Measurements from ENCODE around the gene BNC1.
A peak's percentile ranks its signal among the peaks of the same experiment; 100 is the strongest.

The BNC1 gene

GRCh38 chr15:83284559-83285283 lies at the start of gene BNC1:
BNC1 (minus strand) TSS chr15:83284664; CDS start chr15:83284628, 36 bp downstream.
- no peak for DNase-seq (ENCODE audit: low read depth)

- DNase-seq (ENCODE audit: low read depth), result no peak
These were observed 42.6 kb upstream of the BNC1 start for GRCh38 chr15:83327041-83327440.

GRCh38 chr15:83324799-83325198 lies 40.3 kb upstream of the BNC1 start:
- no peak for DNase-seq (ENCODE audit: low read depth)

GRCh38 chr15:83323296-83323711 lies 38.8 kb upstream of the BNC1 start:
- peak; percentile 91 for DNase-seq (ENCODE audit: low read depth)

- DNase-seq (ENCODE audit: low read depth), result no peak
These were observed 38.2 kb upstream of the BNC1 start for GRCh38 chr15:83322691-83323090.

- no peak for DNase-seq (ENCODE audit: low read depth)
These were observed 37.6 kb upstream of the BNC1 start for GRCh38 chr15:83322061-83322460.

- DNase-seq (ENCODE audit: low read depth), result peak; percentile 7
These were observed 36.4 kb upstream of the BNC1 start for GRCh38 chr15:83320844-83321243.

GRCh38 chr15:83320404-83320803 lies 35.9 kb upstream of the BNC1 start:
- peak; percentile 37 for DNase-seq (ENCODE audit: low read depth)

GRCh38 chr15:83319771-83320170 lies 35.3 kb upstream of the BNC1 start:
- DNase-seq (ENCODE audit: low read depth), result no peak

- no peak for DNase-seq (ENCODE audit: low read depth)
These were observed 34.5 kb upstream of the BNC1 start for GRCh38 chr15:83318861-83319415.

GRCh38 chr15:83318036-83318435 lies 33.6 kb upstream of the BNC1 start:
- DNase-seq (ENCODE audit: low read depth), result no peak

GRCh38 chr15:83312071-83312470 lies 27.6 kb upstream of the BNC1 start:
- no peak for DNase-seq (ENCODE audit: low read depth)

GRCh38 chr15:83310521-83311456 lies 26.3 kb upstream of the BNC1 start:
- peak; percentile 25 for DNase-seq (ENCODE audit: low read depth)

- DNase-seq (ENCODE audit: low read depth), result no peak
These were observed 24.2 kb upstream of the BNC1 start for GRCh38 chr15:83308671-83309070.

- no peak for DNase-seq (ENCODE audit: low read depth)
These were observed 22.1 kb upstream of the BNC1 start for GRCh38 chr15:83306561-83306960.

- no peak for DNase-seq (ENCODE audit: low read depth)
These were observed 21.3 kb upstream of the BNC1 start for GRCh38 chr15:83305704-83306291.

- DNase-seq (ENCODE audit: low read depth), result no peak
These were observed 20.6 kb upstream of the BNC1 start for GRCh38 chr15:83304861-83305703.

GRCh38 chr15:83303535-83303934 lies 19.1 kb upstream of the BNC1 start:
- no peak for DNase-seq (ENCODE audit: low read depth)

GRCh38 chr15:83300826-83301225 lies 16.4 kb upstream of the BNC1 start:
- no peak for DNase-seq (ENCODE audit: low read depth)

GRCh38 chr15:83299462-83299861 lies 15.0 kb upstream of the BNC1 start:
- DNase-seq (ENCODE audit: low read depth), result no peak

- no peak for DNase-seq (ENCODE audit: low read depth)
These were observed 11.0 kb upstream of the BNC1 start for GRCh38 chr15:83295417-83295816.
